DLD1 (cell line): ENCODE results near the gene CACNA2D4.

Experiments
- in situ Hi-C: cut with HindIII; loops from 2 replicates; pipeline ENCODE4 v1.10.0; 2017; ENCODE audit warnings: low sequenced_read_pairs

The CACNA2D4 gene

DNA sequence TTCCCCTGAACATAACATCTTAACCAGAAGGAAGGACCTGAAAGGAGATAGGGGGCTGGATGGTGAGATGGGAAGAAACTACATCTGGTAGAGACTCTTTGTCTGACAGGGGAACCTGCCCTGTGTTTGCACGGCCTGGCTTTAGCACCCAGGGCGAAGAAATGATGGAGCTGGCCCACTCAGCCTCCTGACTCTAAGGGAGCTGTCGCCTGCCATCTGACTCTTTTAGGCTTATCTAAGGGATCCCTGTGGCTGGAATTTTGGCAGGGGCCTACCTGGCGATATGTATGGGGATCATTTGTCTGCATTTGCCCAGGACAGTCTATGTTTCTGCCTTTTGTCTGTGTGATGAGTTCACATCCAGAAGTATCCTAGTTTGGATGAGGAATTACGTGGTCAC, 15.6 kb upstream of the CACNA2D4 start:
- in situ Hi-C loops: no loop called here

GRCh38 chr12:1933342-1934051, 15.0 kb upstream of the CACNA2D4 start:
- in situ Hi-C loops: no loop called here

- in situ Hi-C loops: no loop called here
These were observed 13.9 kb upstream of the CACNA2D4 start for GRCh38 chr12:1932264-1932777.

GRCh38 chr12:1931642-1932041, 13.2 kb upstream of the CACNA2D4 start:
- in situ Hi-C loops: no loop called here

DNA sequence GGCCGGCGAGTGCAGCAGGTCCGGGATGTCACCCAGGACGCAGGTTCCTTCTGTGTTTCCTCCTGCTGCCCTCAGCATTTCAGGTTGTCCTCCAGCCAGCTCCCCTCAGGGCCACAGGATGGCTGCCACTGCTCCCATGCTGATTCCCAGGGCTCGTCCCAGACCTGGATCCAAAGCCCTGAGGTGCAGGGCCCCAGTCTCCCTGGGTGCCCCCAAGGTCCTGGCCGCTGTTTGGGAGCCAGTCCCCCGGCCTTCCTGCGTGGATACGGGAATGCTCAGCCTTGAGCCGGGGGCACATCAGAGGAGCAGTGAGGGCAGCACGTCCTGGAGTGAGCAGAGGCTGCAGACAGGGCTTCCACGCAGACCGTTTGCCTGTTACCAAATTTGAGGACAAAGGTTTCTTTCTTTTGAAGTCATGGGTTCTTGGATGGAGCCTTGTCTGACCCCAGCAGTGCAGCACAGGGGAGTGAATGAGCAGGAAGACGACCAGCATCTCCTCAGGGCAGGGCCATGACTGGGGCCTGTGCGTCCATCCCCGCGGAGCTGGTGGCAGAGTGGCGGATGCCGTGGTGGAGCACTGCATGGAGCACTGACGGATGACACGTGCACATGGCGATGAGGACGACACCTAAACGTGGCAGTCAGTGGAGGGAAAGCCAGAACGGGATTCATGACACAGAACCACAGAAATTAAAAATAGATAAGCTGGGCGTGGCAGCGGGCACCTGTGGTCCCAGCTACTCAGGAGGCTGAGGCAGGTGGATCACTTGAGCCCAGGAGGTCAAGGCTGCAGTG, 12.5 kb upstream of the CACNA2D4 start:
- in situ Hi-C loops: no loop called here

GRCh38 chr12:1929985-1930802, 11.7 kb upstream of the CACNA2D4 start:
- in situ Hi-C loops: no loop called here

GRCh38 chr12:1929241-1929984, 11.0 kb upstream of the CACNA2D4 start:
- in situ Hi-C loops: no loop called here

DNA sequence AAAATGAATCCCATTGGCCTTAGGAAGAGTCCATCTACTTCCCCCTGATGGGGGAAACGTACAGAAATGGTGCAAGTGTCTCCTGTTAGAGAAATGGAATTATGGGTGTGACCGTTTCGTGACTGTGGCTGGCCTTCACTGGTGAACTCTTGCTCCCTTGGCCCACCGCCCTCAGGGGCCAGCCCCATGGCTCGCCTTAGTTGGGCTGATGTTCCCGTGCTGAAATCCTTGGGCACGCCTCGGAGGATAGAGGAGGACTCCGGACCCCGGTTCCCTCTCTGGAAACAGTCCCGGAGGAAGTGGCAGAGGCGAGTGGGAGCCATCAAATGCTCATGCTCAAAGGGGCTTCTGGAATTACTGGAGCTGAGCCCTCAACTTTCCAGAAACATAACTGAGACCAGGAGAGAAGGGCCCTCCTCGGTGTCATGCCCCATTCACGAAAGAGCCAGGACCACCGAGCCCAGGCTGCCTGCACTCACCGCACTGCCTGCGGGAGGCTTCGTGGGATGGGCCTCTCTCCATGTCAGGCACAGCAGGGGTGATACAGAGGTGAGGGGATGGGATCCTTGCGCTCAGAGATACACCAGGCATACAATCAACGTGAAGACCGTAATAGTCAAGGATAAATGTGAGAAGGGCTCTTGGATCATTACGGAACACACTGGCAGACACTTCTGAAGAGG, 10.1 kb upstream of the CACNA2D4 start:
- in situ Hi-C loops: no loop called here

DNA sequence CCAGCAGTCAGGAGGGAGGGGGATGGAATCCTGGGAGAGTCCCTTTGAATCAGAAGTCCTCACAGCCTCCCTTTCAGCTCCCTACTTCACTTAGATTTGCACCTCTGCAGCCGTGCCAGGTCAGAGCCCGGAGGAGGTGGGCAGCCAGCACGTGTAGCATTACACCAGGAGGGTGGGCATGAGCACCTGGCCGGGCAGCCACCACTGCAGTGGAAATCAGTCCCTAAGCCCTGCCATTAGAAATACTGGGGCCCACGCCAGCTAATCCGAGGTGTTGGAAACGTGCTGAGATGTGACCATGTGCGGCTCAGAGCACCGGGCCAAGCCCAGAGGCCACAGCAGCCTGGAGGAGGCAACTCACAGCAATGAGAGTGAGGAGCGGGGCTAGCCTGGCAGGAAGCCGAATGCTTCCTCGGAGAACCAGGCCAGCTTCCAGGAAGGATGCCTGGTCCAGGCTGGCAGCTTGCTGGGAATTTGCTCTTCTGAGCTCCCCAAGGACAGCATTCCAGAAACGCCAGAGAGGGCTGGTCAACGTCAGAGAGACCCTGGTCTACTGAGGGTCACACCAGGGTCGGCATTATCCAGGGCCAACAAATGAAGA, 9.4 kb upstream of the CACNA2D4 start:
- in situ Hi-C loops: no loop called here

DNA sequence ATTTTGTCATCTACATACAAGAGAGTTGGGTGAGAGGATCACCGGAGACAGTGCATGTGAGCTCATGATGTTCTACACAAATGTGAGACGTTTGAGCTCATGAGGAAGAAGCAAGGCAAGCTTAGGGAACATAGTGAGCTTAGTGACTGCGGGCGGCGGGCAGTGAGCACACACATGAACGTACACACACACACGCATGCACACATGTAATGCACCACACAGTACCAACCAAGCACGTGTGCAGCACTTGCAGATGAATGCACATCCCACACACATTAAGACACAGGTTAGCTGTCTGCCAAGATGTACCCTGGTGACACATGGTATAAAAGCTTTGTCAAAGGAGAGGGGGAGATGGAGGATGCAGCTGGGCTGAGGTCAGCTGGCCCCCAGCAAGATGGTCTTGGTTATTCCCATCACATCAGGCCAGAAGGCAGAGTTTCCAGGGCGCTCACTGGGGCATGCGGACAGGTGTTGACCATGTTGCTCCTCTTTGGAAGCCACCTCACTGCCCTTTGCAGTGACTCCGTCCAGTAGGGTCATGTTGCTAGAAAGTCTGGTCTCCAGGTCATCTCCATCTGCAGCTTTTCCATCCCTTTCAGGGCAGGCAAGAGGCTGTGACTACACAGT, 8.7 kb upstream of the CACNA2D4 start:
- in situ Hi-C loops: no loop called here

GRCh38 chr12:1926251-1926657, 7.8 kb upstream of the CACNA2D4 start:
- in situ Hi-C loops: no loop called here

- in situ Hi-C loops: no loop called here
These were observed 7.2 kb upstream of the CACNA2D4 start for GRCh38 chr12:1925684-1926006.

GRCh38 chr12:1924996-1925683, 6.7 kb upstream of the CACNA2D4 start:
- in situ Hi-C loops: no loop called here

GRCh38 chr12:1922985-1923384, 4.5 kb upstream of the CACNA2D4 start:
- in situ Hi-C loops: no loop called here

- in situ Hi-C loops: no loop called here
These were observed 3.7 kb upstream of the CACNA2D4 start for GRCh38 chr12:1922075-1922709.

GRCh38 chr12:1920971-1921370, 2.5 kb upstream of the CACNA2D4 start:
- in situ Hi-C loops: no loop called here

GRCh38 chr12:1920436-1920835, 2.0 kb upstream of the CACNA2D4 start:
- in situ Hi-C loops: no loop called here

DNA sequence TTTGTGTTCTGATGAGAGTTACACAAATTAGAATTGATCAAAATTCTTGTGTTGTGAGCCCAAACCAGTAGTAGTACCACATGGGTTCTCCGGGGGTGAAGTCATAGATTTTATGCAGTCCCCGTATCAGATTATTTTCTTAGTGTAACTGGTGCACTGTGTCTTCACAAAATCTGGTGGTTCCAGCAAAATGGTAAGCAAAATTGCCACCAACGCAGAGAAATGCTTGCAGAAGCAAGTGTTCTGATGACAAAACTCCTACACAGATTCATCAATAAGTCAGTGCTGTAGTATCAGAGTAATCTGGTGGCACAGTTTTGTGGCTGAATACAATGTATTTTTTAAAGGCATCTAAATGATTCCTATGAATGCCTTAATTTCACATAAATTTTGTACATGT, 1.3 kb upstream of the CACNA2D4 start:
- in situ Hi-C loops: loop anchor here (5.0 kb wide), 1 partner anchor 37 kb away; no protein-coding TSS in a partner anchor
